Suppressor macrophage treated with lipopolysaccharide for 4 hours (primary cell): ENCODE data around the gene MSH2.
"Not testable (repeated sequence)": the region's sequence is repeated elsewhere in the genome, so short reads cannot be mapped to it uniquely, and the experiment has no call there.

Source experiments
- DNase-seq: peaks from one replicate; pipeline ENCODE4 v3.0.0-alpha.2; 2020

The MSH2 gene

GRCh38 chr2:47414682-47415458 lies 11.9 kb downstream of the MSH2 start:
- no peak for DNase-seq

GRCh38 chr2:47420214-47420613 lies 17.3 kb downstream of the MSH2 start:
- no peak for DNase-seq

GRCh38 chr2:47420683-47421082 lies 17.7 kb downstream of the MSH2 start:
- DNase-seq: not testable (repeated sequence)

GRCh38 chr2:47422016-47422415 lies 19.1 kb downstream of the MSH2 start:
- DNase-seq: no peak

- no peak for DNase-seq
Observed at GRCh38 chr2:47422560-47422959, 19.6 kb downstream of the MSH2 start.

- DNase-seq: no peak
Observed at GRCh38 chr2:47426786-47427185, 23.8 kb downstream of the MSH2 start.

DNA sequence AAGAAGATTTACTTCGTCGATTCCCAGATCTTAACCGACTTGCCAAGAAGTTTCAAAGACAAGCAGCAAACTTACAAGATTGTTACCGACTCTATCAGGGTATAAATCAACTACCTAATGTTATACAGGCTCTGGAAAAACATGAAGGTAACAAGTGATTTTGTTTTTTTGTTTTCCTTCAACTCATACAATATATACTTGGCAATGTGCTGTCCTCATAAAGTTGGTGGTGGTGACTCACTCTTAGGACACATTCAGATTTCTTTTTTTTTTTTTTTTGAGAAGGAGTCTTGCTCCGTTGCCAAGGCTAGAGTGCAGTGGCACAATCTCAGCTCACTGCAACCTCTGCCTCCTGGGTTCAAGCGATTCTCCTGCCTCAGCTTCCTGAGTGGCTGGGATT lies 26.8 kb downstream of the MSH2 start:
- DNase-seq: no peak

GRCh38 chr2:47433006-47433405 lies 30.1 kb downstream of the MSH2 start:
- not testable (repeated sequence) for DNase-seq

DNA sequence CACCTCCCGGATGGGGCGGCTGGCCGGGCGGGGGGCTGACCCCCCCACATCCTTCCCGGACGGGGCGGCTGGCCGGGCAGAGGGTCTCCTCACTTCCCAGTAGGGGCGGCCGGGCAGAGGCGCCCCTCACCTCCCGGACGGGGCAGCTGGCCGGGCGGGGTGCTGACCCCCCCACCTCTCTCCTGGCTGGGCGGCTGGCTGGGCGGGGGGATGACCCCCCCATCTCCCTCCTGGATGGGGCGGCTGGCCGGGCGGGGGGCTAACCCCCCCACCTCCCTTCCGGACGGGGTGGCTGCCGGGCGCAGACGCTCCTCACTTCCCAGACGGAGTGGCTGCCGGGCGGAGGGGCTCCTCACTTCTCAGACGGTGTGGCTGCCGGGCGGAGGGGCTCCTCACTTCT lies 30.5 kb downstream of the MSH2 start:
- not testable (repeated sequence) for DNase-seq

DNA sequence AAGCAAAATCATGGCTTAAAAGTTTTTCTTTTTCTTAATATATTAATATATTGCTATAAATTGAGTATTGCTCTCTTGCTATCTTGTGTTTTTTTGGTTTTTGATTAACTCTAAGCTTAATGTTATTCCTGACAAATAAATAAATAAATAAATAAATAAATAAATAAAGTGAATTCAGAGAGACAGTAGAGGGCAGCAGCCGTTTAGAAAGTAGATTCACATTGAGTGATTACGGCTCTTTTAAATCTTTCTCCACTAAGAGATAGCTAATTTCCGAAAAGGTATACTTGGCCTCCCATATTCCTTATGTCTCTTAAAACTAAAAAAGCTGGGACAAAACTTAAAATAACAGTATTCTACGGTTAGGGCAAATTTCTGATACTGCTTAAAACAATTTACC lies 34.3 kb downstream of the MSH2 start:
- DNase-seq: peak; percentile 16

DNA sequence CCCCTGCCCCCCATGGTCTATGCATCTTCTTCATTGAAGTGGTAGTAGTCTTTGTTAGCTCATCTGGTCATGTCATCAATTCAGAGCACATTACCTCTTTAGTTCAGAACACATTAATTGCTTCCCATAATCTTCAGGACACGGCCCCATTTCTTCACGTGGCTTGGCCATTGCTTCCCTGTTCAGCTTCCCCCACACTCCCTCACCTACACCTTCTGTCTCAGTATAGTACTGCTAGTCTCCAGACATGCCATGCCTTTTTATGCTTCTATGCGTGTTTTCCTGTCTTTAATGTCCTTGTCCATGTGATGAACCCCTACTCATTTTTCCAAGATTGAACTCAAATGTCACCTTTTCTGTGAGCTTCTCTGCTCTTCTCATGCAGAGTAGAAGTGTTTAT lies 35.1 kb downstream of the MSH2 start:
- DNase-seq: no peak

DNA sequence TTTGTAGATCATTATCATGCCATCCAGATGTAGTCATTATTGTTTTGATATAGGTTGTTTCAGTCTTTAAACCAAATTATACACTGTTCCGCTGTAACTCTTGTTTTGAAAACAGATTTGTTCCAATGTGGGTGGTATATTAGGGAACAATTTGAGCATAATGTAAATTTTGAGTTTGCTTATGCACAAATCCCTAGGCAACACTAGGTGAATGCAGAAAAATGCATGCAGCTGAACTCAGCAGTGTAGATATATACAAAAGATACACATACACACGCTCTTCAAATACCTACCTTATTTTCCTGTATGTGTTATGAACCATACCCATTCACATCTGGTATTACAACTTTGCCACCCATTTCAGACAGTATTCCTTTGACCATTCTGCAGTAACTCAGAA lies 35.8 kb downstream of the MSH2 start:
- no peak for DNase-seq

GRCh38 chr2:47451790-47452189 lies 48.8 kb downstream of the MSH2 start:
- no peak for DNase-seq

DNA sequence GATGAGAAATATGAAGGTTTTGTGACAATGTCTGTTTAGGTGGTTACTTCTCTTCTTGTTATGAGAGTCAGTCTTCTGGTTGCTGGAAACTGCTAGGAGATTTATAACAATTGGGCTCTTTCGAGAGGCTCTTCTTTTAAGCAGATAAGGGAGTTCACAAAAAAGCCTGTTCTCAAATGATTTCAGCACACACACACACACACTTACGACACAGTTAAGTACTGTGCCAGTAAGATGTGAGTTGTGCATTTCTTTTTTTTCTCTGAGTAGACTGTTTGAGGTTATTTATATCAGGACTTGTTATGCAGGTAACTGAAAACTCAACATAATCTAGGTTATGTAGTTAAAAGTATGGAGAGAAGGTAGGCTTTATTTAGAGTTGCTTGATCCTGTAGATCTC lies 49.8 kb downstream of the MSH2 start:
- no peak for DNase-seq

GRCh38 chr2:47454818-47455217 lies 51.9 kb downstream of the MSH2 start:
- DNase-seq: not testable (repeated sequence)

GRCh38 chr2:47455411-47455810 lies 52.5 kb downstream of the MSH2 start:
- DNase-seq: no peak

DNA sequence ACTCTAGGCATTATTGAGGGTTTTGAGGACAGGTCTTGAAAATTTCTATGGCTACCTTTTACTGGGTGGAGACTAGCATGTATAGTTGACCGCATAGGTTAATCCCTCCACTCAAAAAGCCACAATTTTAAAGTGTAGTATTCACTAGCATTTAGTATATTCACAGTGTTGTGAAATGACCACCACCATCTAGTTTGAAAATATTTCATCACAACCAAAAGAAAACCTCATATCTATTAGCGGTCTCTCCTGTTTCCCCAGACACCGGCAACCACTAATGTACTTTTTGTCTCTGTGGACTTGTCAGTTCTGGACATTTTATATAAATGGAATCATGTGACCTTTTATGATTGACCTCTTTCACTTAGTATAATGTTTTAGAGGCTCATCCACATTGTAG lies 53.9 kb downstream of the MSH2 start:
- no peak for DNase-seq

DNA sequence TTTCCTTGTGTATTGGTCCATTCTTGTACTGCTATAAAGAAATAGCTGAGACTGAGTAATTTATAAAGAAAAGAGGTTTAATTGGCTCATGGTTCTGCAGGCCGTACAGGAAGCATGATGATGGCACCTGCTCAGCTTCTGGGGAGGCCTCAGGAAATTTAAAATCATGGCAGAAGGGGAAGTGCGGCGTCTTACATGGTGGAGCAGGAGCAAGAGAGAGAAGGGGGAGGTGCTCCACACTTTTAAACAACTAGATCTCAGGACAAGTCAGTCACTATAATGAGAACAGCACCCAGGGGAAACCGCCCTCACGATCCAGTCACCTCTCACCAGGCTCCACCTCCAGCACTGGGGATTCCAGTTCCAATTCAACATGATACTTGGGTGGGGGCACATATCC lies 54.3 kb downstream of the MSH2 start:
- no peak for DNase-seq

- DNase-seq: no peak
Observed at GRCh38 chr2:47459021-47459420, 56.1 kb downstream of the MSH2 start.

DNA sequence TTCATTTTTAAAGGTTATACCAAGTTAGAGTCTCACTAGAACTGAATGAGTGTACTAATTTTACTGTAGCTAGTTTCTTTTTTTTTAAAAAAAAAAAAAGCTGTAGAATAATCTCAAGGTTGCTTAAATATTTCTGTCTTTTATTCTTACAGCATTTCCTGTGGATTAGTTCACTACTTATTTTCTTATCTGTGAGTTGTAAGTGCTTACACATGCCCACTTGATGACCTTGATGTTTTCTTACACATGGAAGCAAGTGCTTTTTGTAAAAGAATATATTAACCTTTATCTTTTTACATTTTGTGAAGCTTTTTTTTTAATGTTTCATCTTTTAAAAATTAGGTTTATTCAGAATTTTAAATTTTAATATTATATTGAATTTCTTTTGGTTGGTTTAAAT lies 57.8 kb downstream of the MSH2 start:
- no peak for DNase-seq

GRCh38 chr2:47471429-47472116 lies 68.6 kb downstream of the MSH2 start:
- no peak for DNase-seq

GRCh38 chr2:47479863-47480262 lies 76.9 kb downstream of the MSH2 start:
- no peak for DNase-seq

- no peak for DNase-seq
Observed at GRCh38 chr2:47483191-47483590, 80.2 kb downstream of the MSH2 start.

GRCh38 chr2:47484396-47484795 lies 81.4 kb downstream of the MSH2 start:
- DNase-seq: no peak

- no peak for DNase-seq
Observed at GRCh38 chr2:47485177-47485576, 82.2 kb downstream of the MSH2 start.
